Measurements from ENCODE around the gene MED29.

DNA sequence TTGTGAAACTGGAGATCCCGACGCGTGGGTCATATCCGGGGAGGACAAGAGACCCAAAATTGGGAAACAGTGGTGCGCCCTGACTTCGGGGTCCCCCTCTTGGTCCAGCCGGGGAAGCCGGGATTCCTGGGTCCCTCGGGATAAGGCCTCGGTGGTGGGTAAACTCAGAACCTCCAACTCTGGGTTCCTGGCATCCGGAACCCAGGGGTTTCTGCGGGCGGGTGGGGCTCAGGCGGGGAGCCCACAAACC, 16.2 kb downstream of the MED29 start:
- TF ChIP-seq POLR2A (IDR thresholded peaks at IDR 0.05; ENCODE audit: low read length) (peak; percentile 78), GATA1 (IDR thresholded peaks at IDR 0.05; ENCODE audit: low read depth, low read length) (no peak)

Data from erythroblast (primary cell).